ENCODE data around the gene PITPNC1. TPM values are rescaled to one million over a fixed set of nuclear protein-coding genes. Genes with fewer than 3 reads are reported as not detected.
"Not testable (repeated sequence)": the region's sequence is repeated elsewhere in the genome, so short reads cannot be mapped to it uniquely, and the experiment has no call there.

Gene PITPNC1
- total and polyA plus RNA-seq, 2 donors (not counting 1 experiment from before 2014, with no cell fraction given) = 5.8 to 7.1 TPM

GRCh38 chr17:67642488-67642887, 265.4 kb downstream of the PITPNC1 start:
- H3K36me3 ChIP-seq (ENCODE audit: control insufficient read depth, insufficient read depth, low read length) = no peaks in the 10 kb centered on the region
- no peaks in the 10 kb centered on the region for H3K9me3 ChIP-seq (ENCODE audit: control insufficient read depth, insufficient read depth, low read depth, low read length)
- no peak overlapping the region for H3K27ac ChIP-seq (ENCODE audit: insufficient read depth, low read length)
- no peak overlapping the region for H3K9ac ChIP-seq (ENCODE audit: insufficient read depth, low read length)
- no peak for DNase-seq (ENCODE audit: low read depth in 2 of 2)
- H2AFZ ChIP-seq (ENCODE audit: low read length) = no peak overlapping the region
- H3K27me3 ChIP-seq (ENCODE audit: control insufficient read depth, insufficient read depth, low read length) = no peaks in the 10 kb centered on the region
- H4K20me1 ChIP-seq (ENCODE audit: control insufficient read depth, extremely low read depth, insufficient read depth, low read length) = no peaks in the 10 kb centered on the region
- H3K4me3 ChIP-seq (replicated peaks in 1 of 4; ENCODE audit: control extremely low read depth in 1 of 4, insufficient read depth in 1 of 4, low read depth in 3 of 4, low read length in 4 of 4) = no peak overlapping the region
- TF ChIP-seq, protein P1, sequence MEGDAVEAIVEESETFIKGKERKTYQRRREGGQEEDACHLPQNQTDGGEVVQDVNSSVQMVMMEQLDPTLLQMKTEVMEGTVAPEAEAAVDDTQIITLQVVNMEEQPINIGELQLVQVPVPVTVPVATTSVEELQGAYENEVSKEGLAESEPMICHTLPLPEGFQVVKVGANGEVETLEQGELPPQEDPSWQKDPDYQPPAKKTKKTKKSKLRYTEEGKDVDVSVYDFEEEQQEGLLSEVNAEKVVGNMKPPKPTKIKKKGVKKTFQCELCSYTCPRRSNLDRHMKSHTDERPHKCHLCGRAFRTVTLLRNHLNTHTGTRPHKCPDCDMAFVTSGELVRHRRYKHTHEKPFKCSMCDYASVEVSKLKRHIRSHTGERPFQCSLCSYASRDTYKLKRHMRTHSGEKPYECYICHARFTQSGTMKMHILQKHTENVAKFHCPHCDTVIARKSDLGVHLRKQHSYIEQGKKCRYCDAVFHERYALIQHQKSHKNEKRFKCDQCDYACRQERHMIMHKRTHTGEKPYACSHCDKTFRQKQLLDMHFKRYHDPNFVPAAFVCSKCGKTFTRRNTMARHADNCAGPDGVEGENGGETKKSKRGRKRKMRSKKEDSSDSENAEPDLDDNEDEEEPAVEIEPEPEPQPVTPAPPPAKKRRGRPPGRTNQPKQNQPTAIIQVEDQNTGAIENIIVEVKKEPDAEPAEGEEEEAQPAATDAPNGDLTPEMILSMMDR (conservative IDR thresholded peaks at IDR 0.05 in 1 of 2, IDR thresholded peaks at IDR 0.05 in 1 of 2; ENCODE audit: low read depth in 1 of 2, low read length in 2 of 2) = no peak
- TF ChIP-seq EZH2 (IDR thresholded peaks at IDR 0.05; ENCODE audit: low read length, missing control alignments) = no peak
- H3K79me2 ChIP-seq (ENCODE audit: control insufficient read depth, insufficient read depth, low read length) = no peaks in the 10 kb centered on the region
- no peaks in the 10 kb centered on the region for H3K4me1 ChIP-seq (ENCODE audit: control insufficient read depth, extremely low read depth, insufficient read depth, low read length)
- H3K4me2 ChIP-seq (ENCODE audit: extremely low read depth, insufficient read depth, low read length) = no peak overlapping the region

- Histone ChIP-seq H3K79me2 (ENCODE audit: control insufficient read depth, insufficient read depth, low read length) (no peaks in the 10 kb centered on the region), H3K27me3 (ENCODE audit: control insufficient read depth, insufficient read depth, low read length) (no peaks in the 10 kb centered on the region), H3K36me3 (ENCODE audit: control insufficient read depth, insufficient read depth, low read length) (no peaks in the 10 kb centered on the region), H3K4me3 (replicated peaks in 1 of 4; ENCODE audit: control extremely low read depth in 1 of 4, insufficient read depth in 1 of 4, low read depth in 3 of 4, low read length in 4 of 4) (no peak overlapping the region), H3K27ac (ENCODE audit: insufficient read depth, low read length) (no peak overlapping the region), H3K9me3 (ENCODE audit: control insufficient read depth, insufficient read depth, low read depth, low read length) (no peaks in the 10 kb centered on the region), H3K4me2 (ENCODE audit: extremely low read depth, insufficient read depth, low read length) (no peak overlapping the region), H3K9ac (ENCODE audit: insufficient read depth, low read length) (no peak overlapping the region), H4K20me1 (ENCODE audit: control insufficient read depth, extremely low read depth, insufficient read depth, low read length) (no peaks in the 10 kb centered on the region), H2AFZ (ENCODE audit: low read length) (no peak overlapping the region), H3K4me1 (ENCODE audit: control insufficient read depth, extremely low read depth, insufficient read depth, low read length) (no peaks in the 10 kb centered on the region)
- no peak for DNase-seq (ENCODE audit: low read depth in 2 of 2)
- TF ChIP-seq EZH2 (IDR thresholded peaks at IDR 0.05; ENCODE audit: low read length, missing control alignments) = no peak
- TF ChIP-seq, protein P1 (conservative IDR thresholded peaks at IDR 0.05 in 1 of 2, IDR thresholded peaks at IDR 0.05 in 1 of 2; ENCODE audit: low read depth in 1 of 2, low read length in 2 of 2) = no peak
Measured at GRCh38 chr17:67644061-67644460, 267.0 kb downstream of the PITPNC1 start.

GRCh38 chr17:67645195-67645594, 268.1 kb downstream of the PITPNC1 start:
- H3K9me3 ChIP-seq (ENCODE audit: control insufficient read depth, insufficient read depth, low read depth, low read length); H3K27me3 ChIP-seq (ENCODE audit: control insufficient read depth, insufficient read depth, low read length); H3K27ac ChIP-seq (ENCODE audit: insufficient read depth, low read length); H4K20me1 ChIP-seq (ENCODE audit: control insufficient read depth, extremely low read depth, insufficient read depth, low read length); H3K36me3 ChIP-seq (ENCODE audit: control insufficient read depth, insufficient read depth, low read length); H2AFZ ChIP-seq (ENCODE audit: low read length); H3K4me3 ChIP-seq (replicated peaks in 1 of 4; ENCODE audit: control extremely low read depth in 1 of 4, insufficient read depth in 1 of 4, low read depth in 3 of 4, low read length in 4 of 4); H3K9ac ChIP-seq (ENCODE audit: insufficient read depth, low read length); H3K4me2 ChIP-seq (ENCODE audit: extremely low read depth, insufficient read depth, low read length); H3K4me1 ChIP-seq (ENCODE audit: control insufficient read depth, extremely low read depth, insufficient read depth, low read length); DNase-seq (ENCODE audit: low read depth in 2 of 2); H3K79me2 ChIP-seq (ENCODE audit: control insufficient read depth, insufficient read depth, low read length): not testable (repeated sequence)

All from fibroblast of lung (primary cell).